ENCODE results near the gene TMEM50A.

TMEM50A gene

DNA sequence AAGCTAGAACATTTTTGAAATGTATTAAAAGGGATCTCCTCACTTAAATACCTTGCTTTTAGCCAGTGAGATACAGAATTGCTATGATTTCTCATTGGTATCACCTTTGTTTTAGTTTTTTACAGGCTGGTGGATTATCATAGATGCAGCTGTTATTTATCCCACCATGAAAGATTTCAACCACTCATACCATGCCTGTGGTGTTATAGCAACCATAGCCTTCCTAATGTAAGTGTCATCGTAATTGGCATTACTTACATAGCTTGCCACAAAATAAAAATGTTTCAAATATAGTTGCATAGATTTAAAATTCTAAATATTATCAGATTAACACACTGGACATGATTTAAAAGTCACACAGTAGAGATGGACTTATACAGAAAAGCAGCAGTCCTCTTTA, 4.7 kb downstream of the TMEM50A start:
- H3K4me1 ChIP-seq: no peaks in the 10 kb centered on the region
- H3K36me3 ChIP-seq: no peaks in the 10 kb centered on the region
- no peaks in the 10 kb centered on the region for H3K27me3 ChIP-seq
- DNase-seq: no peak
- TF ChIP-seq, protein P1, sequence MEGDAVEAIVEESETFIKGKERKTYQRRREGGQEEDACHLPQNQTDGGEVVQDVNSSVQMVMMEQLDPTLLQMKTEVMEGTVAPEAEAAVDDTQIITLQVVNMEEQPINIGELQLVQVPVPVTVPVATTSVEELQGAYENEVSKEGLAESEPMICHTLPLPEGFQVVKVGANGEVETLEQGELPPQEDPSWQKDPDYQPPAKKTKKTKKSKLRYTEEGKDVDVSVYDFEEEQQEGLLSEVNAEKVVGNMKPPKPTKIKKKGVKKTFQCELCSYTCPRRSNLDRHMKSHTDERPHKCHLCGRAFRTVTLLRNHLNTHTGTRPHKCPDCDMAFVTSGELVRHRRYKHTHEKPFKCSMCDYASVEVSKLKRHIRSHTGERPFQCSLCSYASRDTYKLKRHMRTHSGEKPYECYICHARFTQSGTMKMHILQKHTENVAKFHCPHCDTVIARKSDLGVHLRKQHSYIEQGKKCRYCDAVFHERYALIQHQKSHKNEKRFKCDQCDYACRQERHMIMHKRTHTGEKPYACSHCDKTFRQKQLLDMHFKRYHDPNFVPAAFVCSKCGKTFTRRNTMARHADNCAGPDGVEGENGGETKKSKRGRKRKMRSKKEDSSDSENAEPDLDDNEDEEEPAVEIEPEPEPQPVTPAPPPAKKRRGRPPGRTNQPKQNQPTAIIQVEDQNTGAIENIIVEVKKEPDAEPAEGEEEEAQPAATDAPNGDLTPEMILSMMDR (IDR thresholded peaks at IDR 0.05; ENCODE audit: low read depth, low read length): no peak
- no peak overlapping the region for H3K4me3 ChIP-seq (ENCODE audit: low read depth, low read length)
- H3K9me3 ChIP-seq: no peaks in the 10 kb centered on the region

DNA sequence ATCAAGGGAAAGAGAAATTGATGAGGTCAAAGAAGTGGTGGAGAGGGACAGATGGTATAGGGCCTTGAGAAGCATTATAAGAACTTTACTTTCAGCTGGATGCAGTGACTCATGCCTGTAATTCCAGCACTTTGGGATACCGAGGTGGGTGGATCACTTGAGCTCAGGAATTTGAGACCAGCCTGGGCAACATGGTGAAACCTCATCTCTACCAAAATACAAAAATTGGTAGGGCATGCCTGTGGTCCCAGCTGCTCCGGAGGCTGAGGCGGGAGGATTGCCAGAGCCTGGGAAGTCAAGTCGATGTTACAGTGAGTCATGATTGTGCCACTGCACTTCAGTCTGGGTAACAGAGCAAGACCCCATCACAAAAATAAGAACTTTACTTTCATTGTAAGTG, 5.7 kb downstream of the TMEM50A start:
- H3K9me3 ChIP-seq: no peaks in the 10 kb centered on the region
- no peak overlapping the region for H3K4me3 ChIP-seq (ENCODE audit: low read depth, low read length)
- no peaks in the 10 kb centered on the region for H3K36me3 ChIP-seq
- TF ChIP-seq, protein P1 (IDR thresholded peaks at IDR 0.05; ENCODE audit: low read depth, low read length): no peak
- H3K4me1 ChIP-seq: no peaks in the 10 kb centered on the region
- no peak for DNase-seq
- H3K27me3 ChIP-seq: no peaks in the 10 kb centered on the region

DNA sequence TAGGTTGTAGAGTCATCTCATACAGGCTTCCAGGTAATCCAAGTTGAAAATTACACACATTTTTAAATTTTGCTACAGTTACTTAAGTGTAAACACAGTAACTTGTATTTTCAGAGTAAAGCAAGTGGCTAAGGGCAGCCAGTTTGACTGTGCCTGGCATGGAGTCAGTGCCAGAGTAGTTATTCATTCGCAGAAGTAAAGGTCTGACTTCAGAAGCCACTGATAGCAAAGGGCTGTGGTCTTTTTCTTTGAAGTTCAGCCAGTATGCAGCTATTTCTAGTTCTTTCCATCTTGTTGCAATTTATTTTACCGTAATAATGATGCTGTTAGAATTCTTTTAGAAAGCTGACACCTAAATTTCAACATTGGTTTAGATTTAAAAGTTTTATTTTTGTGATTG, 9.4 kb downstream of the TMEM50A start:
- Histone ChIP-seq H3K4me3 (ENCODE audit: low read depth, low read length) (no peak overlapping the region), H3K9me3 (no peaks in the 10 kb centered on the region), H3K27me3 (no peaks in the 10 kb centered on the region), H3K36me3 (no peaks in the 10 kb centered on the region), H3K4me1 (no peaks in the 10 kb centered on the region)
- DNase-seq: no peak
- TF ChIP-seq, protein P1 (IDR thresholded peaks at IDR 0.05; ENCODE audit: low read depth, low read length): no peak

DNA sequence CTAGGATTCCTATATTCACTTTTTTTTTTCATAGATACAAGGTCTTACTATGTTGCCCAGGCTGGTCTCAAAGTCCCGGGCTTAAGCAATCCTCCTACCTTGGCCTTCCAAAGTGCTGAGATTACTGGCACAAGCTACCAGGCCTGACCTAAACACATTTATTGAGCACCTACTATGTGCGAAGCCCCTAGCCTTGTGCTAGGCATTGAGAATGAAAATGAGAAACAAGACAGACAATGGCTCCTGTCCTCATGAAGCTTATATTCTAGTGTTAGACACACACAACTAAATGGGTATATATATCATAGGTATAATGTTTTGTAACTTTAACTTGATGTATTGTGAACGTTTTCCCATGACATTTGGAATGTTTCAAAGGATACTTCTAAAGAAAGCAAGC, 11.5 kb downstream of the TMEM50A start:
- Histone ChIP-seq H3K4me3 (ENCODE audit: low read depth, low read length) (no peak overlapping the region), H3K36me3 (no peaks in the 10 kb centered on the region), H3K9me3 (no peaks in the 10 kb centered on the region), H3K4me1 (no peaks in the 10 kb centered on the region), H3K27me3 (no peaks in the 10 kb centered on the region)
- TF ChIP-seq, protein P1 (IDR thresholded peaks at IDR 0.05; ENCODE audit: low read depth, low read length): no peak
- DNase-seq: no peak

DNA sequence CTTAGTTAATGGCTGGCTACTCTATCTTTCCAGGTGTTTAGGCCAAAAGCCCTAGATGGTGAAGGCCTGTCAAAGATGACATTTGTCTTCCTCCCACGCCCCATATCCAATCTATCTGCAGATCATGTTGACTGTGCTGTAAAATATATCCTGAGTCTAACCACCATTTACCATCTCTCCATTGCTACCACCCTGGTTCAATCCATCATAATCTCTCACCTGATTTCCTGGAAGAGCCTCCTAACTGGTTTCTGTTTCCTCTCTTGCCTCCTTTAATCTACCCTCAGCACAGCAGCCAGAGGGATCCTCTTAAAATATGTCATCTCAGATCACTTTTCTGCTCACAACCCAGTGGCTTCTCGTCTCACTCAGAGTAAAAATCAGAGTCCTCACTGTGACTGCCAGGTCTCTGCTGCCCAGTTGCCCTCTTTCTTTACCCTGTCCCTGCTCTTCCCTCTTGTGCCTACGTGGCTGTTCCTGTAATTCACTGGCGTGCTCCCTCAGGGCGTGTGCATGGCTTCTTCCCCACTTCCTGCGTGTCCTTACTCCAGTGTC, 17.8 kb downstream of the TMEM50A start:
- Histone ChIP-seq H3K4me1 (no peaks in the 10 kb centered on the region), H3K9me3 (no peaks in the 10 kb centered on the region), H3K36me3 (no peaks in the 10 kb centered on the region), H3K4me3 (ENCODE audit: low read depth, low read length) (no peak overlapping the region), H3K27me3 (no peaks in the 10 kb centered on the region)
- DNase-seq: no peak
- TF ChIP-seq, protein P1 (IDR thresholded peaks at IDR 0.05; ENCODE audit: low read depth, low read length): no peak

DNA sequence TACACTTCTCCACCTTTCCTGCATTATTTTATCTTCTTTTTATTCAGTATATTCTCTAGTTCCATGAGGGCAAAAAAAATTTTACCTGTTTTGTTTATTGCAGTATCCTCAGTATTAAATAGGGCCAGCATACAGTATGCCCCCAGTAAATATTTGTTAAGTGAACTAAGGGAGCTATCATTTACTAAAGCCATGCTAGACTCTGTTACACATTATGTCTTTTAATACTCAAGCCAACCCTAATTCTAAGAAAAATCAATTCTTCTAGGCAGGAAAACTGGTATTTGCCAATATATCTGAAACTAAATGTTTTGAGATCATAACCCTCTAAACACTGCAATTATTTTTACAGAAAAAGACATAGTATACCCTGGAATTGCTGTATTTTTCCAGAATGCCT, 18.3 kb downstream of the TMEM50A start:
- Histone ChIP-seq H3K4me1 (no peaks in the 10 kb centered on the region), H3K4me3 (ENCODE audit: low read depth, low read length) (no peak overlapping the region), H3K9me3 (no peaks in the 10 kb centered on the region), H3K27me3 (no peaks in the 10 kb centered on the region), H3K36me3 (no peaks in the 10 kb centered on the region)
- DNase-seq: no peak
- TF ChIP-seq, protein P1 (IDR thresholded peaks at IDR 0.05; ENCODE audit: low read depth, low read length): no peak

All from BE2C (cell line).